Measurements from ENCODE around the gene SH3TC1.

The SH3TC1 gene

DNA sequence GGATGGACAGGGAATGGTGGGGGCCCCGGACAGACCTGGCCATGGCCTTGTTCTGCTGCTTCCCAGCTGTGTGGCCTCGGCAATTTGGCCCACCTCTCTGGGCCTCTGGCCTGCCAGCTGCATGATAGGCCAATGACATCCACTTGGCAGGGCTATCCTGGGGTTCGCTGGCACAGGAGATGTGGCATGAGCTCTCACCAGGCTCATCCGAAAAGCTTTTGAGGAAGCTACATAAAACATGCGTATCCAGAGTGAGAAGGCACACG is 18.1 kb downstream of the SH3TC1 start:
- DNase-seq = no peak

- DNase-seq = no peak
These were observed 18.8 kb downstream of the SH3TC1 start for GRCh38 chr4:8217871-8218270.

GRCh38 chr4:8218371-8219031 is 19.4 kb downstream of the SH3TC1 start:
- no peak for DNase-seq

- no peak for DNase-seq
These were observed 20.1 kb downstream of the SH3TC1 start for GRCh38 chr4:8219236-8219635.

DNA sequence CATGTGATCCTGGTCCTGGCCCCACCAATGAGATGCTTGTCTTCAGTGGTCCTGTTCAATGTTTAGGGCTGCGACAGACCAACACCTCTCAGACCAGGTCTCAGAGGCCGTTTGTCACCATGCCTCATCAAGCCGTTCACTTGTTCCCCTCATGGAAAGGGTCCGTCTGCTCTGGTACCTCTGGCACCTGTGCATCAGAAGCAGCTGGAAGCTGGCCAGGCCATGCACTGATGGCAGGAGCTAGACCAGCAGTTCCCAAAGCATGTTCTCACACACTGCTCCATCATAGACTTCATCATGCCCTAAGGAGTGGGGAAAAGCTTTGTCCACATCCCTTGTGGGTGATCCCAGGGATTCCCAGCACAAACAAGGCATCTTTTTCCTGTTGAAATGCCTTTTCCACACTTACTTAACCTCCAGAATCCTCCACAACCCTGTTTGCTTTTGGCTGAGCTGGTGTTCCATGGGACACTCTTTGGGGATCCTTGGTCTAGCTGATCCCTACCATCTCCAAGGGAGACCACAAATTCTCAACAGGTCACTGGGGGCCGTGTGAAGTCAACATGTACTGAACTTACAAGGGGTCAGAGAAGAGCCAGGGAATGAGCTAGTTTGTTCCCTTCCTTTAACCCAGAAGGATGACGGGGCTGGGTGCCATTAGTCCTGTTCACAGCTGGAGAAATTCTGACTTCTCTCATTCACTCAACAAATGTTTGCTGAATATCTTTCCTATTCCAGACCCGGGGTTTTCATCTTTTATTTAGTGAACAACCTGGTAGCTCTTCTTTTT is 21.8 kb downstream of the SH3TC1 start:
- no peak for DNase-seq

GRCh38 chr4:8221476-8221875 is 22.4 kb downstream of the SH3TC1 start:
- DNase-seq = no peak

DNA sequence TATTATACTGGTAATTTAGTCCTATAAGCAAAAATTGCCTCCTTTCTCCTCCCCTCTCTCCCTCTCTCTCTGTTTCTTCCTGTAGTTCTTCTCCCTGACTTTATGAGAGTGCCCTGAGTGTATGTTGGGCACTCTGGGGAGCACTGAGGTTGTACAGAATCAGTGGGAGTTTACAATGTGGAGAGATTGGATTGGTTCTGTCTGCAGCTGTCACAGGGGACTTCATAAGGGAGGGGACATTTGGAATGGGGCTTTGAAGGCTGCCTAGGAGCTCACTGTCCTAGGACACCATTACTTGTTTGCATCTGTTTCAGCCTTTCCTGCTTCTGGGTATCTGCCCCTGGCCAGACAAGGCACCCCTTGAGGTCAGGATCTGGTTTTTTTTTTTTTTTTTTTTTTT is 22.9 kb downstream of the SH3TC1 start:
- no peak for DNase-seq

- no peak for DNase-seq
These were observed 23.7 kb downstream of the SH3TC1 start for GRCh38 chr4:8222609-8223388.

DNA sequence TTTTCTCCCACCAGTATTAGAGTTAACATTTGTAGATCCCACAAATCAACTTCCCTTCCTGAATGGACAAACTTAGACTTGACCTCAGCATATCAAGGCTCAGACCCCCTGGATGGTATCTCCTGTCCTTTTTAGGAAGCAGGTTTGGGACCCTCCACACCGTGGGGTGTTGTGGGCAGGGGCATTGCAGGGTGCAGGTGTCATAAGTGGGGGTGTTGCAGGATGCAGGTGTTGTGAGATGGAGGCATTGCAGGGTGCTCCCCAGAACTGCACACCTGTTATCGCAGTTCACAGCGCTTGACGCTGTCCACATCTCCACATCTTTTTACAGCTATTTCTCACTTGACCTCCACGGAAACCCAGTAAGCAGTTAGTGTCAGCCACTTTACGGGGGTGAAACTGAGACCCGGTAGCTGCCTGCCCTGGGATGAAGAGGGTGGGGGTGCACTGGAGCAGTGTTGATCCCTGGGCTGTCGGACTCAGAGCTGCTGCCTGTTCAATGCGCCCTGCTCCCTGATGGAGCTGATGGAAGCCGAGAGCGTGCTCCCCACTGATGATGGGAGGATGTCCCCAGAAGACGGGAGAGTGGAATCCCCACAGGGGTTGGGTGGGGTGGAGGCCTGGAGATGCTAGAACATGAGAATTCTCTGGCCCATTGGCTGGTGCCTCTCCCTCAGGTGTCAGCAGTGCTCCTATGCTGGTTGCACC is 25.3 kb downstream of the SH3TC1 start:
- no peak for DNase-seq

GRCh38 chr4:8224975-8225625 is 26.0 kb downstream of the SH3TC1 start:
- no peak for DNase-seq

DNA sequence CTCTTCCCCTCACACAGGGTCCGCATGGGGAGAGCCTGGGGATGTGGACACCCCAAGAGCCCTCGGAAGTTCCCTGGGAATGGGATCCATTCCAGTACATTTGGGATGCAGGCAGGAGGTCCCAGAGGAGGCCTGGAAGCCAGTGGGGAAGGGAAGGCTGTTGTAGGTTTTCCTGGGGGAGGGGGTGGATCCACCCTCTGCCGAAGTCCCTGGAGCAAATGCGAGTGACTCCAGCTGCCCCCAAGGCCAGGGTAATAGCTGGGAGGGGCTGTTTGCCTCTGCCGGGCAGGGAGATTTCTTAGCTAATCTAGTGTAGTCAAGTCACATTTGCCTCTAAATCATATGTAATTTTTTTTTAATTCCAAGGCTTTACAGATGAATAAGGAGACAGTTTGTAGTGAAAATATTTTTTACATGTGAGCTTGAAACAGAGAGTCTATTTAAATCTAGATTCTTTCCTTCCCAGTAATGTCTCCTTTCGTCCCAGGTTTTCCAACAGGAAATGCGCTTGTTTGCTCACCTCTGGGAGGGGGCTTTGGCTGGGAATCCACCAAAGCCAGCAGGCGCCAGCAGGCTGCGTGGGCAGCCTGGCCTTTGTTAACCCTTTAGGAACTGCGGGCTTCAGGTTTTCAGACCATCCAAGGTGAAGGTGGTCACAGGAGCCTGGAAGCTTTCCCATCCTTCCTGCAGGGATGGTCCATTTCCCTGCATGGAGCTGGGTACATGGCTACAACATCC is 26.8 kb downstream of the SH3TC1 start:
- DNase-seq = no peak

DNA sequence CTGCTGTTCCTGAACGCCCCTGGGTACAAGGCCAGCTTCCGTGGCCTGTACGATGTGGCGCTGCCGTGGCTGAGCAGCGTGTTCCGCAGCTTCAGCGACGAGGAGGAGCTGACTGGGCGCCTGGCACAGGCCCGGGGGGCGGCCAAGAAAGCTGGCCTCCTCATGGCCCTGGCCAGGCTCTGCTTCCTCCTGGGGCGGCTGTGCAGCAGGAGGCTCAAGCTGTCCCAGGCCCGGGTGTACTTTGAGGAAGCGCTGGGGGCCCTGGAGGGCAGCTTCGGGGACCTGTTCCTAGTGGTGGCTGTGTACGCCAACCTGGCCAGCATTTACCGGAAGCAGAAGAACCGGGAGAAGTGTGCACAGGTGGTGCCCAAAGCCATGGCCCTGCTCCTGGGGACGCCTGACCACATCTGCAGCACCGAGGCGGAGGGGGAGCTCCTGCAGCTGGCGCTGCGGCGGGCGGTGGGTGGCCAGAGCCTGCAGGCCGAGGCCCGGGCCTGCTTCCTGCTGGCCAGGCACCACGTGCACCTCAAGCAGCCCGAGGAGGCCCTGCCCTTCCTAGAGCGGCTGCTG is 28.2 kb downstream of the SH3TC1 start:
- no peak for DNase-seq

DNA sequence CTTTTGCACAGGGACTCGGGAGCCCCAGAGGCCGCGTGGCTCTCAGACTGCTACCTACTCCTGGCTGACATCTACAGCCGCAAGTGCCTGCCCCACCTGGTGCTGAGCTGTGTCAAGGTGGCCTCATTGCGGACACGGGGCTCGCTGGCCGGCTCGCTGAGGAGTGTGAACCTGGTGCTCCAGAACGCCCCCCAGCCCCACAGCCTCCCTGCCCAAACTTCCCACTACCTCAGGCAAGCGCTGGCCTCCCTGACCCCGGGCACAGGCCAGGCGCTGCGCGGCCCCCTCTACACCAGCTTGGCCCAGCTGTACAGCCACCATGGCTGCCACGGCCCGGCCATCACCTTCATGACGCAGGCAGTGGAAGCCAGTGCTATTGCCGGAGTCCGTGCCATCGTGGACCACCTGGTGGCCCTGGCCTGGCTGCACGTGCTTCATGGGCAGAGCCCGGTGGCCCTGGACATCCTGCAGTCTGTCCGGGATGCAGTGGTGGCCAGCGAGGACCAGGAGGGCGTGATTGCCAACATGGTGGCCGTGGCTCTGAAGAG is 28.8 kb downstream of the SH3TC1 start:
- no peak for DNase-seq

DNA sequence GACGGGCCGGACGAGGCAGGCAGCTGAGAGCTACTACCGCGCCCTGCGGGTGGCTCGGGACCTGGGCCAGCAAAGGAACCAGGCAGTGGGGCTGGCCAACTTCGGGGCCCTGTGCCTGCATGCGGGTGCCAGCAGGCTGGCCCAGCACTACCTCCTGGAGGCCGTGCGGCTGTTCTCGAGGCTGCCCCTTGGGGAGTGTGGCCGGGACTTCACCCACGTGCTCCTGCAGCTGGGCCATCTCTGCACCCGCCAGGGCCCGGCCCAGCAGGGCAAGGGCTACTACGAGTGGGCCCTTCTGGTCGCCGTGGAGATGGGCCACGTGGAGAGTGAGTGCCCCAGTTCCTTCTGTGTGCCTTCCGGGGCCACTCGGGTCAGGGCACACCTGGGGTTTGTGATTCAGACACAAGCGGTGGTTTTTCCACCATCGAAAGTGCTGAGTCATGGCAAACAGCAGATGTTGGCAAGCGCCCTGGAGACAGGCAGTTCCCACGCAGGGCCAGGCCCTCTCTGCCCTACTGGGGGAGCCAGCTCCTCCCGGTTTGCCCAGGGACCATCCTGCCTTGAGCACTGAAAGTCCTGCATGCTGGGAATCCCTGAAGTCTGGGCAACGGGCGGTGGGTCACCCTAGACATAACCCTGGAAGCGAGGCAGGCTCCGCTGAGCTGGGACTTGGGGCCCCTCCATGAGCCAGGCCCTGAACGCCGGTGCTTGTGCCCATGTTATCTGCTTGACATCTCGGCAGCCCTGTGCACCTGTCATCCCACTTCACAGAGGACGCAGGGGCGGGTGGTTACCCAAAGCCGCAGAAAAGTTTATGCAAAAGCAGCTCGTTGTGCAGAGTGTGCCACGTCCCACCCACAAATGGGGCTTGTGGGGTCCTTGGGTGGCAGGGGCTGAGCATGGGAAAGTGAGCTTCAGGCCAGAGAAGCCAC is 29.5 kb downstream of the SH3TC1 start:
- DNase-seq = peak; percentile 77 to 79

DNA sequence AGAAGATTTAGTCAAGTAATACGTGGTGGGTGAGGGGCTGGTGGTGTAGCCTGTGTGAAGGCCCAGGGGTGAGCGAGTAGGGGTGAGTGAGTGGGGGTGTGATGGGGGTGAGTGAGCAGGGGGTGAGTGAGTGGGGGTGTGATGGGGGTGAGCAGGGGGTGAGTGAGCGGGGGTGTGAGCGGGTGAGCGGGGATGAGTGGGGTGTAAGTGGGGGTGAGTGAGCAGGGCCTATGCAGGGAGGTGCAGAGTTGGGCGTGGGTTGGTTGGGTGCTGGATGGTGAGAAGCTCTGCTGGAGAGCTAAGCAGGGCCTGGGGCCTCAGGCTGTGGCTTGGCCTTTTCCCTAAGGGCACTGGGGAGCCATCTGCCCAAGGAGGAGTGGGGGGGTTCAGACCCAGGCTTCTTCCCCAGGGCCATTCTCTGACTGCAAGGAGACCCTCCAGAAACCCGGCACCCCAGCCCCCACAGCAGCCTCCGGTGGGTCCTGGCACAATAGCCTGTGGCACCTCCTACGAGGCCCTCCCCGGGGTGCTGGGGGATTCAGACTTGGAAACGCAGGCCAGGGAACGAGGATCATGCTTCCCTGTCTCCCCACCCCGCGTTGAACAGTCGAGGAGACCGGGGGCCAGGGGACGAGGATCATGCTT is 30.4 kb downstream of the SH3TC1 start:
- peak; percentile 14 to 32 for DNase-seq

- no peak for DNase-seq
These were observed 30.9 kb downstream of the SH3TC1 start for GRCh38 chr4:8230033-8230432.

GRCh38 chr4:8230891-8231290 is 31.8 kb downstream of the SH3TC1 start:
- DNase-seq = no peak

GRCh38 chr4:8231551-8232049 is 32.5 kb downstream of the SH3TC1 start:
- DNase-seq = no peak

DNA sequence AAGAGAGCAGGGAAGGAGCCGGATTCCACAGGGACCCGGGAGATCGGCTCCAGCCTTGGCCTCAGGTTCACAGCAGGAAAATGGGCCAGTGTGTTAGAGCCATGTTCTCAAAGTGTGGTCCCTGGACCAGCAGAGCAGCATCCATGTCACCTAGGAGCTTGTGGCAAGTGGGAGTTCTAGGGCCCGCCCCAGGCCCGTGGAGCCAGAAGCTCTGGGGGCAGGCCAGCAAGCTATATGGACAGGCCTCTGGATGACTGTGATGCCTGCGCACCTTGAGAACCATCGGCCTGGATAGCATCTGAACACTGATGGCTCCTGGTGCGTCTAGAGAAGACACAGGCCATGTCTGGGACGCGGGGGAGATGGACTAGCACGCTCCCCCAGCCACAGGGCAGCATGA is 33.7 kb downstream of the SH3TC1 start:
- no peak for DNase-seq
